ENCODE results near the gene SBK2. TPM values are rescaled to one million over a fixed set of nuclear protein-coding genes. Genes with fewer than 3 reads are reported as not detected.
A peak's percentile ranks its signal among the peaks of the same experiment; 100 is the strongest.
"Not testable (repeated sequence)": the region's sequence is repeated elsewhere in the genome, so short reads cannot be mapped to it uniquely, and the experiment has no call there.

The SBK2 gene
- total RNA-seq, 1 donor from 2014 or later, result 15.6 TPM

GRCh38 chr19:55539090-55539984 lies 2.4 kb upstream of the SBK2 start:
- DNase-seq (no peak), ATAC-seq (ENCODE audit: poor library complexity) (peak; percentile 4)
- intact Hi-C loops (cut with DNase I), result no loop called here

GRCh38 chr19:55538132-55538531 lies 1.2 kb upstream of the SBK2 start:
- ATAC-seq (ENCODE audit: poor library complexity), result no peak
- intact Hi-C loops (cut with DNase I), result no loop called here

GRCh38 chr19:55537741-55538111 lies 793 bp upstream of the SBK2 start:
- no peak for ATAC-seq (ENCODE audit: poor library complexity)
- DNase-seq, result no peak
- intact Hi-C loops (cut with DNase I), result no loop called here

More at GRCh38 chr19:55538132-55538531, 1.2 kb upstream of the SBK2 start:
- DNase-seq, result no peak

GRCh38 chr19:55536366-55536765 lies 567 bp downstream of the SBK2 start:
- intact Hi-C loops (cut with DNase I), result no loop called here
- DNase-seq, result no peak
- ATAC-seq (ENCODE audit: poor library complexity), result no peak

- DNase-seq (no peak), ATAC-seq (ENCODE audit: poor library complexity) (no peak)
- intact Hi-C loops (cut with DNase I), result no loop called here
These were observed 975 bp downstream of the SBK2 start for GRCh38 chr19:55535965-55536350.

GRCh38 chr19:55535173-55535964 lies 1.6 kb downstream of the SBK2 start:
- intact Hi-C loops (cut with DNase I), result no loop called here
- ATAC-seq (ENCODE audit: poor library complexity) (no peak), DNase-seq (no peak)

- ATAC-seq (ENCODE audit: poor library complexity); DNase-seq; intact Hi-C loops (cut with DNase I): not testable (repeated sequence)
These were observed 2.7 kb downstream of the SBK2 start for GRCh38 chr19:55534280-55534679.

GRCh38 chr19:55530996-55531395 lies 5.9 kb downstream of the SBK2 start:
- intact Hi-C loops (cut with DNase I), result no loop called here
- ATAC-seq (ENCODE audit: poor library complexity) (no peak), DNase-seq (no peak)

- ATAC-seq (ENCODE audit: poor library complexity), result no peak
- intact Hi-C loops (cut with DNase I), result no loop called here
- DNase-seq, result no peak
These were observed 7.2 kb downstream of the SBK2 start for GRCh38 chr19:55529636-55530234.

GRCh38 chr19:55528030-55528803 lies 8.7 kb downstream of the SBK2 start:
- ATAC-seq (ENCODE audit: poor library complexity) (no peak), DNase-seq (no peak)
- intact Hi-C loops (cut with DNase I), result no loop called here

- intact Hi-C loops (cut with DNase I), result no loop called here
- DNase-seq (no peak), ATAC-seq (ENCODE audit: poor library complexity) (no peak)
These were observed 9.5 kb downstream of the SBK2 start for GRCh38 chr19:55527197-55528029.

- DNase-seq (peak; percentile 89), ATAC-seq (ENCODE audit: poor library complexity) (peak; percentile 82)
- intact Hi-C loops (cut with DNase I), result no loop called here
These were observed 10.4 kb downstream of the SBK2 start for GRCh38 chr19:55526216-55527196.

- DNase-seq, result no peak
- intact Hi-C loops (cut with DNase I), result no loop called here
- ATAC-seq (ENCODE audit: poor library complexity), result peak; percentile 59
These were observed 11.4 kb downstream of the SBK2 start for GRCh38 chr19:55525289-55526101.

- DNase-seq (no peak), ATAC-seq (ENCODE audit: poor library complexity) (no peak)
- intact Hi-C loops (cut with DNase I), result no loop called here
These were observed 16.1 kb downstream of the SBK2 start for GRCh38 chr19:55520691-55521292.

GRCh38 chr19:55519451-55520311 lies 17.3 kb downstream of the SBK2 start:
- intact Hi-C loops (cut with DNase I), result loop anchor here (5.0 kb wide), 2 partner anchors 88 to 103 kb away; partner anchors contain the start of genes ZNF784 and ZNF865
- ATAC-seq (ENCODE audit: poor library complexity), result no peak
- DNase-seq, result no peak

Measured in Right ventricle myocardium superior (tissue), 1 donor.